Kidney (tissue), 14 donors: ENCODE measurements around the gene ZNF746. TPM values are rescaled to one million over a fixed set of nuclear protein-coding genes. Genes with fewer than 3 reads are reported as not detected.

Source experiments
- DNase-seq, 5 donors: peaks; one replicate each; pipeline ENCODE4 v3.0.0-alpha.2; 2013 to 2020
- FAIRE-seq: peaks from 2 replicates; lab custom pipeline; 2012; peaks lifted over from hg19 to GRCh38; lab: Jason Lieb, UNC
- H3K27ac ChIP-seq, 2 donors: one replicate each; pipeline ENCODE4 v1.7.0; 2013; ENCODE audit warnings: low read depth in 2 of 2, low read length in 2 of 2, inconsistent platforms in 1 of 2
- H3K27me3 ChIP-seq: one replicate; pipeline ENCODE4 v1.7.1; 2013; ENCODE audit warnings: low read length, inconsistent platforms; ENCODE audit not compliant: control insufficient read depth, insufficient read depth
- H3K36me3 ChIP-seq, 3 donors: one replicate each; pipeline versions ENCODE4 v1.7.0 to v1.7.1; 2013; ENCODE audit warnings: low read length in 3 of 3, control low read depth in 1 of 3, inconsistent platforms in 1 of 3; ENCODE audit not compliant: insufficient read depth in 3 of 3, control insufficient read depth in 2 of 3
- H3K4me1 ChIP-seq, 3 donors: one replicate each; pipeline versions ENCODE4 v1.7.0 to v1.7.1; 2013; ENCODE audit warnings: low read length in 3 of 3, inconsistent platforms in 1 of 3, low read depth in 1 of 3; ENCODE audit not compliant: control insufficient read depth in 2 of 3, insufficient read depth in 2 of 3
- H3K4me3 ChIP-seq, 3 donors: one replicate each; pipeline versions ENCODE4 v1.7.0 to v1.8.1; 2013; ENCODE audit warnings: low read length in 3 of 3, control low read depth in 1 of 3, inconsistent platforms in 1 of 3
- H3K9ac ChIP-seq, 3 donors: one replicate each; pipeline versions ENCODE4 v1.7.0 to v1.7.1; 2013; ENCODE audit warnings: low read length in 3 of 3, control low read depth in 1 of 3, inconsistent platforms in 1 of 3
- H3K9me3 ChIP-seq, 3 donors: one replicate each; pipeline versions ENCODE4 v1.7.0 to v1.7.1; 2013; ENCODE audit warnings: low read length in 3 of 3, control low read depth in 1 of 3, inconsistent platforms in 1 of 3; ENCODE audit not compliant: control insufficient read depth in 2 of 3, insufficient read depth in 1 of 3
- CTCF ChIP-seq: IDR thresholded peaks from 3 replicates; pipeline ENCODE4 v1.5.1; 2012; ENCODE audit warnings: mild to moderate bottlenecking, moderate library complexity, borderline replicate concordance; ENCODE audit not compliant: insufficient read depth; ENCODE audit errors: extremely low read depth
- intact Hi-C: fragments of 100-400 bp; cut with DNase I; formaldehyde crosslinking; loops from one replicate; pipeline ENCODE4 v1.11.1; 2022
- polyA plus RNA-seq: library from polyadenylated mRNA; stranded (reverse); fragments of 350-450 nt; fragmentation: Illumina TruSeq; extraction: RNeasy Lipid Tissue Mini Kit (QIAGEN cat#74804); gene quantifications from one replicate; pipeline ENCODE4 v1.2.3, GENCODE V29; 2014; ENCODE audit warnings: low read depth, low replicate concordance; ENCODE audit not compliant: insufficient read depth
- total RNA-seq: library from RNA; stranded (reverse); fragmentation: NEBNext Ultra II Directional; extraction: Animal tissue kit (Norgen Biotek cat#: 25700); gene quantifications from one replicate; pipeline ENCODE4 v1.2.1, GENCODE V29; 2021
- donor health status: control.
- donor health status: control.
- donor health status: control.
- donor health status: control.
- donor health status: control.
- donor health status: DM: yes; HTN: yes; CAD: no.
- donor health status: Normal renal cell carcinoma (clear cell type).

ZNF746 gene
- total and polyA plus RNA-seq, 2 donors from 2014 or later: 6.8 to 17.3 TPM

GRCh38 chr7:149457766-149458165 lies 39.8 kb downstream of the ZNF746 start:
- Histone ChIP-seq H3K27ac (no peak overlapping the region), H3K36me3 (peaks cover 0 to 10% (median 9%) of the 10 kb centered on the region in 3 donors), H3K9ac (no peak overlapping the region), H3K4me1 (peaks cover 0 to 4% (median 0%) of the 10 kb centered on the region in 3 donors), H3K9me3 (no peaks in the 10 kb centered on the region), H3K27me3 (no peaks in the 10 kb centered on the region), H3K4me3 (no peak overlapping the region)
- FAIRE-seq: no peak
- peak in 1 of 5 donors; percentile 12 for DNase-seq
- no peak for TF ChIP-seq CTCF
- intact Hi-C loops: no loop called here

- no peak overlapping the region for H3K27ac ChIP-seq
- intact Hi-C loops: no loop called here
- DNase-seq: peak in 1 of 5 donors; percentile 11
- peaks cover 0 to 12% (median 9%) of the 10 kb centered on the region in 3 donors for H3K36me3 ChIP-seq
- H3K9ac ChIP-seq: no peak overlapping the region
- no peaks in the 10 kb centered on the region for H3K27me3 ChIP-seq
- FAIRE-seq: no peak
- TF ChIP-seq CTCF: no peak
- H3K9me3 ChIP-seq: no peaks in the 10 kb centered on the region
- no peak overlapping the region for H3K4me3 ChIP-seq
- peaks cover 0 to 4% (median 0%) of the 10 kb centered on the region in 3 donors for H3K4me1 ChIP-seq
Observed at GRCh38 chr7:149456506-149457421, 40.8 kb downstream of the ZNF746 start.

- Histone ChIP-seq H3K4me1 (peaks cover 0 to 4% (median 0%) of the 10 kb centered on the region in 3 donors), H3K36me3 (peaks cover 2 to 19% (median 18%) of the 10 kb centered on the region in 3 donors), H3K27me3 (no peaks in the 10 kb centered on the region), H3K9ac (no peak overlapping the region), H3K9me3 (no peaks in the 10 kb centered on the region), H3K4me3 (no peak overlapping the region), H3K27ac (no peak overlapping the region)
- TF ChIP-seq CTCF: no peak
- DNase-seq (peak in 1 of 5 donors; percentile 11), FAIRE-seq (no peak)
- intact Hi-C loops: no loop called here
Observed at GRCh38 chr7:149455175-149455950, 42.2 kb downstream of the ZNF746 start.
